ENCODE measurements around the gene HERC3. TPM values are rescaled to one million over a fixed set of nuclear protein-coding genes. Genes with fewer than 3 reads are reported as not detected.

HERC3 gene
- total and polyA plus RNA-seq, 2 donors (not counting 3 experiments of a cell fraction or from before 2014, with no cell fraction given), result 6.3 to 21.2 TPM

- no peak for DNase-seq (ENCODE audit: low read depth, low spot score)
- no peak for TF ChIP-seq FOS (IDR thresholded peaks at IDR 0.05; ENCODE audit: borderline replicate concordance, insufficient read depth, low read length)
- TF ChIP-seq POLR2A (IDR thresholded peaks at IDR 0.05; ENCODE audit: low read depth, low read length), result no peak
- no peak for TF ChIP-seq EZH2 (IDR thresholded peaks at IDR 0.05; ENCODE audit: borderline replicate concordance, low read depth, low read length, severe bottlenecking)
- TF ChIP-seq MYC (IDR thresholded peaks at IDR 0.05; ENCODE audit: low read depth, low read length), result no peak
Measured at GRCh38 chr4:88674979-88675378, 82.7 kb downstream of the HERC3 start.

GRCh38 chr4:88675543-88675942 is 83.3 kb downstream of the HERC3 start:
- Histone ChIP-seq H3K9ac (replicated peaks; ENCODE audit: extremely low read depth, insufficient read depth, low read length) (no peak overlapping the region), H3K4me2 (ENCODE audit: insufficient read depth, low read length) (no peak overlapping the region), H3K4me1 (ENCODE audit: control insufficient read depth, extremely low read depth, insufficient read depth, low read length) (no peaks in the 10 kb centered on the region), H2AFZ (ENCODE audit: low read depth, low read length) (no peak overlapping the region), H4K20me1 (replicated peaks; ENCODE audit: control insufficient read depth, extremely low read depth, insufficient read depth, low read length) (no peaks in the 10 kb centered on the region), H3K27ac (ENCODE audit: insufficient read depth, low read depth, low read length) (no peak overlapping the region), H3K36me3 (ENCODE audit: control insufficient read depth in 2 of 2, extremely low read depth in 1 of 2, insufficient read depth in 2 of 2, low read length in 2 of 2) (peaks cover 0 to 3% of the 10 kb centered on the region in 2 experiments), H3K4me3 (replicated peaks in 1 of 3; ENCODE audit: insufficient read depth in 1 of 3, low read depth in 1 of 3, low read length in 3 of 3) (no peak overlapping the region), H3K79me2 (ENCODE audit: control insufficient read depth, insufficient read depth, low read length) (no peaks in the 10 kb centered on the region), H3K27me3 (ENCODE audit: control insufficient read depth in 2 of 2, insufficient read depth in 2 of 2, low read length in 2 of 2) (no peaks in the 10 kb centered on the region), H3K9me3 (replicated peaks; ENCODE audit: control insufficient read depth, insufficient read depth, low read length) (no peaks in the 10 kb centered on the region), H3K9me1 (replicated peaks; ENCODE audit: control insufficient read depth, extremely low read depth, insufficient read depth, low read length) (no peaks in the 10 kb centered on the region)
- dilution Hi-C loops (cut with MboI; ENCODE audit: extremely low pct_ligation_motif_present, low sequenced_read_pairs) (no loop called here), intact Hi-C loops (cut with micrococcal nuclease) (no loop called here)
- ChIA-PET POLR2A (no interaction called here), CTCF (interaction anchor here (1.0 to 1.2 kb wide), 2 partner anchors 115 to 136 kb away, joined by 3 to 5 read pairs; no protein-coding TSS in a partner anchor)
- FAIRE-seq (no peak), DNase-seq (ENCODE audit: low read depth, low spot score) (no peak)
- BruUV-seq (replicated peaks), result no TSS peak
- TF ChIP-seq MAX (IDR thresholded peaks at IDR 0.05; ENCODE audit: insufficient read depth, insufficient read length), result no peak
- no peak for TF ChIP-seq CTCF (IDR thresholded peaks at IDR 0.05; ENCODE audit: extremely low read depth in 1 of 2, insufficient read depth in 1 of 2, low read depth in 1 of 2, low read length in 2 of 2)
- no peak for TF ChIP-seq GATA2 (IDR thresholded peaks at IDR 0.05; ENCODE audit: insufficient read depth, insufficient read length, low read depth, low read length)
- TF ChIP-seq EZH2 (IDR thresholded peaks at IDR 0.05; ENCODE audit: borderline replicate concordance, low read depth, low read length, severe bottlenecking), result no peak
- TF ChIP-seq FOS (IDR thresholded peaks at IDR 0.05; ENCODE audit: borderline replicate concordance, insufficient read depth, low read length), result no peak
- no peak for TF ChIP-seq JUN (IDR thresholded peaks at IDR 0.05; ENCODE audit: borderline replicate concordance, insufficient read depth, insufficient read length, low read depth)
- no peak for TF ChIP-seq MYC (IDR thresholded peaks at IDR 0.05; ENCODE audit: low read depth, low read length)
- no peak for TF ChIP-seq POLR2AphosphoS5 (IDR thresholded peaks at IDR 0.05; ENCODE audit: insufficient read depth, low read depth, low read length)
- TF ChIP-seq POLR2A (IDR thresholded peaks at IDR 0.05; ENCODE audit: low read depth, low read length), result no peak

More at GRCh38 chr4:88674979-88675378, 82.7 kb downstream of the HERC3 start:
- no peaks in the 10 kb centered on the region for H3K9me3 ChIP-seq (replicated peaks; ENCODE audit: control insufficient read depth, insufficient read depth, low read length)
- intact Hi-C loops (cut with micrococcal nuclease) (loop anchor here (5.0 kb wide), 1 partner anchor 347 kb away; no protein-coding TSS in a partner anchor), dilution Hi-C loops (cut with MboI; ENCODE audit: extremely low pct_ligation_motif_present, low sequenced_read_pairs) (no loop called here)
- H3K27me3 ChIP-seq (ENCODE audit: control insufficient read depth in 2 of 2, insufficient read depth in 2 of 2, low read length in 2 of 2), result no peaks in the 10 kb centered on the region
- CTCF ChIA-PET, result interaction anchor here (1.2 kb wide), 1 partner anchor 135 kb away, joined by 3 read pairs; no protein-coding TSS in a partner anchor
- no peak overlapping the region for H3K4me3 ChIP-seq (replicated peaks in 1 of 3; ENCODE audit: insufficient read depth in 1 of 3, low read depth in 1 of 3, low read length in 3 of 3)
- no peaks in the 10 kb centered on the region for H4K20me1 ChIP-seq (replicated peaks; ENCODE audit: control insufficient read depth, extremely low read depth, insufficient read depth, low read length)
- no peak overlapping the region for H3K9ac ChIP-seq (replicated peaks; ENCODE audit: extremely low read depth, insufficient read depth, low read length)
- no peak for FAIRE-seq
- H3K79me2 ChIP-seq (ENCODE audit: control insufficient read depth, insufficient read depth, low read length), result no peaks in the 10 kb centered on the region
- H3K36me3 ChIP-seq (ENCODE audit: control insufficient read depth in 2 of 2, extremely low read depth in 1 of 2, insufficient read depth in 2 of 2, low read length in 2 of 2), result peaks cover 0 to 3% of the 10 kb centered on the region in 2 experiments
- H2AFZ ChIP-seq (ENCODE audit: low read depth, low read length), result no peak overlapping the region
- no peaks in the 10 kb centered on the region for H3K9me1 ChIP-seq (replicated peaks; ENCODE audit: control insufficient read depth, extremely low read depth, insufficient read depth, low read length)
- POLR2A ChIA-PET, result no interaction called here
- H3K27ac ChIP-seq (ENCODE audit: insufficient read depth, low read depth, low read length), result no peak overlapping the region
- H3K4me2 ChIP-seq (ENCODE audit: insufficient read depth, low read length), result no peak overlapping the region
- BruUV-seq (replicated peaks), result no TSS peak
- no peaks in the 10 kb centered on the region for H3K4me1 ChIP-seq (ENCODE audit: control insufficient read depth, extremely low read depth, insufficient read depth, low read length)

Data from endothelial cell of umbilical vein (primary cell).